WTC11 (cell line): ENCODE measurements around the gene NEURL1B. TPM values are rescaled to one million over a fixed set of nuclear protein-coding genes. Genes with fewer than 3 reads are reported as not detected.

Source experiments
- ATAC-seq: fragments of 200-7000 bp; cut with Tn5 transposase; 2 replicates; pipeline ENCODE4 v1.10.0; 2021; ENCODE audit warnings: mild to moderate bottlenecking, moderate library complexity
- CTCF ChIA-PET: fragments of 300-600 bp; sonication (Branson Sonifier 250); formaldehyde crosslinking; loops from one replicate; lab custom pipeline; 2021; ENCODE audit warnings: antibody characterized with exemption; lab: Charles Lee
- POLR2A ChIA-PET: fragments of 350-600 bp; sonication (Branson Sonifier 250); formaldehyde crosslinking; loops from one replicate; lab custom pipeline; 2021; ENCODE audit warnings: antibody characterized with exemption; lab: Charles Lee
- DNase-seq: peaks from one replicate; pipeline ENCODE4 v3.0.0; 2021; ENCODE audit warnings: low spot score
- H3K27ac Mint-ChIP-seq: 2 replicates; pipeline ENCODE4 v1.8.0; 2021; ENCODE audit warnings: mixed read lengths
- H3K27me3 Mint-ChIP-seq: 2 replicates; pipeline ENCODE4 v1.8.0; 2021; ENCODE audit warnings: low read depth, mild to moderate bottlenecking, moderate library complexity, mixed read lengths
- H3K36me3 Mint-ChIP-seq: 2 replicates; pipeline ENCODE4 v1.8.0; 2021; ENCODE audit warnings: mixed read lengths
- H3K4me1 Mint-ChIP-seq: 2 replicates; pipeline ENCODE4 v1.8.0; 2022; ENCODE audit warnings: mixed read lengths
- H3K4me3 Mint-ChIP-seq: 2 replicates; pipeline ENCODE4 v1.8.0; 2021; ENCODE audit warnings: mild to moderate bottlenecking, moderate library complexity, mixed read lengths
- H3K9me3 Mint-ChIP-seq: 2 replicates; pipeline ENCODE4 v1.8.0; 2021; ENCODE audit warnings: mixed read lengths
- CBFB ChIP-seq: sonication (generic); formaldehyde crosslinking; IDR thresholded peaks from 2 replicates; pipeline ENCODE4 v1.8.1; 2022; ENCODE audit warnings: mild to moderate bottlenecking, low read depth, missing genetic modification reagents
- EMX1 ChIP-seq: fragments of 250-450 bp; sonication (Bioruptor Pico); IDR thresholded peaks from 2 replicates; pipeline ENCODE4 v1.8.0; 2021; ENCODE audit warnings: mild to moderate bottlenecking
- FOXJ3 ChIP-seq: sonication (generic); formaldehyde crosslinking; IDR thresholded peaks from 2 replicates; pipeline ENCODE4 v1.9.0; 2021; ENCODE audit warnings: missing genetic modification reagents, mild to moderate bottlenecking, borderline replicate concordance
- FOXK1 ChIP-seq: sonication (generic); formaldehyde crosslinking; IDR thresholded peaks from 2 replicates; pipeline ENCODE4 v1.8.0; 2022; ENCODE audit warnings: mild to moderate bottlenecking, moderate library complexity, missing genetic modification reagents
- GABPB1 ChIP-seq: sonication (generic); formaldehyde crosslinking; IDR thresholded peaks from 2 replicates; pipeline ENCODE4 v1.8.1; 2023; ENCODE audit warnings: mild to moderate bottlenecking, missing genetic modification reagents
- HMGA2 ChIP-seq: fragments of 250-450 bp; sonication (Bioruptor Pico); IDR thresholded peaks from 2 replicates; pipeline ENCODE4 v1.4.0; 2021; ENCODE audit warnings: mild to moderate bottlenecking, moderate library complexity
- MXD4 ChIP-seq: fragments of 250-450 bp; sonication (Bioruptor Pico); IDR thresholded peaks from 2 replicates; pipeline ENCODE4 v1.8.0; 2021; ENCODE audit warnings: mild to moderate bottlenecking, moderate library complexity, borderline replicate concordance
- MYBL2 ChIP-seq: sonication (generic); formaldehyde crosslinking; IDR thresholded peaks from 2 replicates; pipeline ENCODE4 v1.8.1; 2023; ENCODE audit warnings: mild to moderate bottlenecking, moderate library complexity, missing genetic modification reagents
- RELA ChIP-seq: sonication (generic); formaldehyde crosslinking; IDR thresholded peaks from 2 replicates; pipeline ENCODE4 v1.8.1; 2022; ENCODE audit warnings: missing genetic modification reagents, mild to moderate bottlenecking, borderline replicate concordance
- SOX15 ChIP-seq: fragments of 250-450 bp; sonication (Bioruptor Pico); IDR thresholded peaks from 2 replicates; pipeline ENCODE4 v1.9.0; 2021; ENCODE audit warnings: mild to moderate bottlenecking
- TP53 ChIP-seq: sonication (generic); formaldehyde crosslinking; IDR thresholded peaks from 2 replicates; pipeline ENCODE4 v1.8.1; 2023; ENCODE audit warnings: mild to moderate bottlenecking, missing genetic modification reagents
- ZNF121 ChIP-seq: sonication (generic); formaldehyde crosslinking; IDR thresholded peaks from 2 replicates; pipeline ENCODE4 v1.8.0; 2023; ENCODE audit warnings: missing genetic modification reagents
- ZNF232 ChIP-seq: sonication (generic); formaldehyde crosslinking; IDR thresholded peaks from 2 replicates; pipeline ENCODE4 v1.8.0; 2022; ENCODE audit warnings: mild to moderate bottlenecking, missing genetic modification reagents
- ZNF671 ChIP-seq: fragments of 250-450 bp; sonication (Bioruptor Pico); IDR thresholded peaks from 2 replicates; pipeline ENCODE4 v1.8.0; 2021; ENCODE audit warnings: mild to moderate bottlenecking
- total RNA-seq: library from RNA; stranded (reverse); gene quantifications from 3 replicates; pipeline ENCODE4 v1.2.3, GENCODE V29; 2021
- TF ChIP-seq, protein P1 (sequence below): sonication (generic); formaldehyde crosslinking; conservative IDR thresholded peaks from 2 replicates; pipeline ENCODE4 v1.8.1; 2022; ENCODE audit warnings: mild to moderate bottlenecking, missing genetic modification reagents
- TF ChIP-seq, protein P2 (sequence below): fragments of 250-450 bp; sonication (Bioruptor Pico); IDR thresholded peaks from 2 replicates; pipeline ENCODE4 v1.8.0; 2021; ENCODE audit warnings: mild to moderate bottlenecking
- TF ChIP-seq, protein P3 (sequence below): fragments of 250-450 bp; sonication (Bioruptor Pico); IDR thresholded peaks from 2 replicates; pipeline ENCODE4 v1.9.0; 2021; ENCODE audit warnings: mild to moderate bottlenecking
- TF ChIP-seq, protein P4 (sequence below): fragments of 250-450 bp; sonication (Bioruptor Pico); IDR thresholded peaks from 2 replicates; pipeline ENCODE4 v1.9.0; 2021; ENCODE audit warnings: moderate library complexity, mild to moderate bottlenecking, inconsistent platforms, borderline replicate concordance
- TF ChIP-seq, protein P5 (sequence below): fragments of 250-450 bp; sonication (Bioruptor Pico); IDR thresholded peaks from 2 replicates; pipeline ENCODE4 v1.9.0; 2021; ENCODE audit warnings: mild to moderate bottlenecking
- TF ChIP-seq, protein P6 (sequence below): sonication (generic); formaldehyde crosslinking; IDR thresholded peaks from 2 replicates; pipeline ENCODE4 v1.8.1; 2022; ENCODE audit warnings: low read depth, missing genetic modification reagents, borderline replicate concordance

The NEURL1B gene
- total RNA-seq, 1 experiment from 2014 or later, result 9.8 TPM

DNA sequence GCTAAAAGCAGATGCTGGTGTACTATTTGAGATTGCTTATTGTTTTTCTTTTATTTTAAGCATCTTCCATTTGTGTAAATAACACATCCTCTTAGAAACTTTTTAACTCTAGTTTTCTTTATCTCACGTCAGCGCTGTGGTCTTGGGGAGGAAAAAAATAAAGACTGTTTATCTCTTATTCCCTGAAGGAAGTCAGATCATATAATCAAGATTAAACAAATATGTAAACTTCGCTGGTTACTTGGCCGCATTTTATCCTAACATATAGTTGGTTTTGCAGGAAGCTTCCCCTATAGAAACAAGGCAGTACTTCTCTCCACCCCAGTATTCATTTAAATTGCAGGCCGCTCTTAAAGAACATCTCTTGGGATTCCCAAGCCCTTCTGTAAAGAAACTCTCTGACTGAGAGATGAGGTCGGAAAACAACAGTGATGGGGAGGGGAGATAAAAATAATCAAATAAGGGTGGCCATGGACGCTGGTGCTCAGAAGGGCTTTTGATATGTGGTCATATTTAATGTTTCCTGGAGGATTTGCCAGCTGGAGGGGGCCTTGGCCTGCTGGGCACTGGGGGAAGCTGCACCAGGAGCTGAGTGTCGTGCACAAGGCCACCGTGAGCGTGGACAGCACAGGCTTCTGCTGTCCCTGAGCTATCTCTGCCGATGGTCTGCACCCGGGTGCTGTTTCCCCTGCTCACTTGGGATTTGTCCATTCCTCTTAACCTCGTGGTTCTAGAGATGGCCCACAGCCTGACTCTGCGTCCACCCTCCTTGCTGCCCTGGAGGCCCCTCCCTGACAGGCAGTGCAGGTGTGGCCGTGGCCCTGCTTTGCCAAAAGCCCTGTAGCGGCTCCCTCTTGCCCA lies 23.8 kb downstream of the NEURL1B start:
- no peak overlapping the region for H3K27ac Mint-ChIP-seq
- POLR2A ChIA-PET, result no interaction called here
- no peak for TF ChIP-seq MYBL2 (CRISPR knock-in tag)
- ATAC-seq (no peak), DNase-seq (no peak)
- no peak overlapping the region for H3K4me3 Mint-ChIP-seq
- H3K27me3 Mint-ChIP-seq, result no peaks in the 10 kb centered on the region
- H3K4me1 Mint-ChIP-seq, result peaks cover 8% of the 10 kb centered on the region
- no peaks in the 10 kb centered on the region for H3K9me3 Mint-ChIP-seq
- no peaks in the 10 kb centered on the region for H3K36me3 Mint-ChIP-seq
- CTCF ChIA-PET, result interaction anchor here (0.5 to 5.8 kb wide), 9 partner anchors 18 to 213 kb away, joined by 3 to 100 read pairs (median 7); no protein-coding TSS in a partner anchor

DNA sequence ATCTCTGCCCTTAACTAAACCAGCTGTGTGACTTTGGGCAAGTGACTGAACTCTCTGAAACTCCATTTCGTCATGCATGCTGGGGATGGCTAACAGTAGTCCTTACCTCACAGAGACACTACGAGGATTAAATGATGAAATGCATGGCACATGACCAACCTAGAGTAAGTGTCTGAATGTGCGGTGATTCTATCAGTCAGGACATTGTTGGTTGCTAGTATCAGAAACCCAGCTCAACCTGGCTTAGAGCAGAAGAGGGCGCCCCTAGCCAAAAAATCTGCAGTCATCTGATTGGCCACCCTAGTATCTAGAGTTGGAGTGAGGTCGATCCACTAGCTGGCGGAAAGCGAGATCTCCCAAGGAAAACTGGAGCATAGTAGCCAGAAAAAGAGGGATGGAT lies 25.2 kb downstream of the NEURL1B start:
- peaks cover 2% of the 10 kb centered on the region for H3K4me1 Mint-ChIP-seq
- POLR2A ChIA-PET, result interaction anchor here (0.7 to 1.8 kb wide), 3 partner anchors 17 to 28 kb away, joined by 3 to 5 read pairs (median 3); no protein-coding TSS in a partner anchor
- TF ChIP-seq EMX1 (CRISPR knock-in tag), result no peak
- TF ChIP-seq ZNF671 (CRISPR knock-in tag), result no peak
- TF ChIP-seq FOXJ3 (CRISPR knock-in tag), result no peak
- TF ChIP-seq, protein P1, sequence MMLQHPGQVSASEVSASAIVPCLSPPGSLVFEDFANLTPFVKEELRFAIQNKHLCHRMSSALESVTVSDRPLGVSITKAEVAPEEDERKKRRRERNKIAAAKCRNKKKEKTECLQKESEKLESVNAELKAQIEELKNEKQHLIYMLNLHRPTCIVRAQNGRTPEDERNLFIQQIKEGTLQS (CRISPR knock-in tag), result no peak
- TF ChIP-seq SOX15 (CRISPR knock-in tag), result no peak
- TF ChIP-seq CBFB, result no peak
- TF ChIP-seq HMGA2 (CRISPR knock-in tag), result no peak
- TF ChIP-seq ZNF232 (CRISPR knock-in tag), result no peak
- TF ChIP-seq, protein P2, sequence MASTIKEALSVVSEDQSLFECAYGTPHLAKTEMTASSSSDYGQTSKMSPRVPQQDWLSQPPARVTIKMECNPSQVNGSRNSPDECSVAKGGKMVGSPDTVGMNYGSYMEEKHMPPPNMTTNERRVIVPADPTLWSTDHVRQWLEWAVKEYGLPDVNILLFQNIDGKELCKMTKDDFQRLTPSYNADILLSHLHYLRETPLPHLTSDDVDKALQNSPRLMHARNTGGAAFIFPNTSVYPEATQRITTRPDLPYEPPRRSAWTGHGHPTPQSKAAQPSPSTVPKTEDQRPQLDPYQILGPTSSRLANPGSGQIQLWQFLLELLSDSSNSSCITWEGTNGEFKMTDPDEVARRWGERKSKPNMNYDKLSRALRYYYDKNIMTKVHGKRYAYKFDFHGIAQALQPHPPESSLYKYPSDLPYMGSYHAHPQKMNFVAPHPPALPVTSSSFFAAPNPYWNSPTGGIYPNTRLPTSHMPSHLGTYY (CRISPR knock-in tag), result no peak
- no peak for TF ChIP-seq RELA (CRISPR knock-in tag)
- no peak for TF ChIP-seq MXD4 (CRISPR knock-in tag)
- TF ChIP-seq ZNF121 (CRISPR knock-in tag), result no peak
- no peak for TF ChIP-seq TP53
- TF ChIP-seq, protein P3, sequence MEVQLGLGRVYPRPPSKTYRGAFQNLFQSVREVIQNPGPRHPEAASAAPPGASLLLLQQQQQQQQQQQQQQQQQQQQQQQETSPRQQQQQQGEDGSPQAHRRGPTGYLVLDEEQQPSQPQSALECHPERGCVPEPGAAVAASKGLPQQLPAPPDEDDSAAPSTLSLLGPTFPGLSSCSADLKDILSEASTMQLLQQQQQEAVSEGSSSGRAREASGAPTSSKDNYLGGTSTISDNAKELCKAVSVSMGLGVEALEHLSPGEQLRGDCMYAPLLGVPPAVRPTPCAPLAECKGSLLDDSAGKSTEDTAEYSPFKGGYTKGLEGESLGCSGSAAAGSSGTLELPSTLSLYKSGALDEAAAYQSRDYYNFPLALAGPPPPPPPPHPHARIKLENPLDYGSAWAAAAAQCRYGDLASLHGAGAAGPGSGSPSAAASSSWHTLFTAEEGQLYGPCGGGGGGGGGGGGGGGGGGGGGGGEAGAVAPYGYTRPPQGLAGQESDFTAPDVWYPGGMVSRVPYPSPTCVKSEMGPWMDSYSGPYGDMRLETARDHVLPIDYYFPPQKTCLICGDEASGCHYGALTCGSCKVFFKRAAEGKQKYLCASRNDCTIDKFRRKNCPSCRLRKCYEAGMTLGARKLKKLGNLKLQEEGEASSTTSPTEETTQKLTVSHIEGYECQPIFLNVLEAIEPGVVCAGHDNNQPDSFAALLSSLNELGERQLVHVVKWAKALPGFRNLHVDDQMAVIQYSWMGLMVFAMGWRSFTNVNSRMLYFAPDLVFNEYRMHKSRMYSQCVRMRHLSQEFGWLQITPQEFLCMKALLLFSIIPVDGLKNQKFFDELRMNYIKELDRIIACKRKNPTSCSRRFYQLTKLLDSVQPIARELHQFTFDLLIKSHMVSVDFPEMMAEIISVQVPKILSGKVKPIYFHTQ, result no peak
- no peak for TF ChIP-seq FOXK1 (CRISPR knock-in tag)
- TF ChIP-seq, protein P4, sequence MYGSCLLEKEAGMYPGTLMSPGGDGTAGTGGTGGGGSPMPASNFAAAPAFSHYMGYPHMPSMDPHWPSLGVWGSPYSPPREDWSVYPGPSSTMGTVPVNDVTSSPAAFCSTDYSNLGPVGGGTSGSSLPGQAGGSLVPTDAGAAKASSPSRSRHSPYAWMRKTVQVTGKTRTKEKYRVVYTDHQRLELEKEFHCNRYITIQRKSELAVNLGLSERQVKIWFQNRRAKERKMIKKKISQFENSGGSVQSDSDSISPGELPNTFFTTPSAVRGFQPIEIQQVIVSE (CRISPR knock-in tag), result no peak
- TF ChIP-seq, protein P5, sequence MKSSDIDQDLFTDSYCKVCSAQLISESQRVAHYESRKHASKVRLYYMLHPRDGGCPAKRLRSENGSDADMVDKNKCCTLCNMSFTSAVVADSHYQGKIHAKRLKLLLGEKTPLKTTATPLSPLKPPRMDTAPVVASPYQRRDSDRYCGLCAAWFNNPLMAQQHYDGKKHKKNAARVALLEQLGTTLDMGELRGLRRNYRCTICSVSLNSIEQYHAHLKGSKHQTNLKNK (CRISPR knock-in tag), result no peak
- TF ChIP-seq, protein P6, sequence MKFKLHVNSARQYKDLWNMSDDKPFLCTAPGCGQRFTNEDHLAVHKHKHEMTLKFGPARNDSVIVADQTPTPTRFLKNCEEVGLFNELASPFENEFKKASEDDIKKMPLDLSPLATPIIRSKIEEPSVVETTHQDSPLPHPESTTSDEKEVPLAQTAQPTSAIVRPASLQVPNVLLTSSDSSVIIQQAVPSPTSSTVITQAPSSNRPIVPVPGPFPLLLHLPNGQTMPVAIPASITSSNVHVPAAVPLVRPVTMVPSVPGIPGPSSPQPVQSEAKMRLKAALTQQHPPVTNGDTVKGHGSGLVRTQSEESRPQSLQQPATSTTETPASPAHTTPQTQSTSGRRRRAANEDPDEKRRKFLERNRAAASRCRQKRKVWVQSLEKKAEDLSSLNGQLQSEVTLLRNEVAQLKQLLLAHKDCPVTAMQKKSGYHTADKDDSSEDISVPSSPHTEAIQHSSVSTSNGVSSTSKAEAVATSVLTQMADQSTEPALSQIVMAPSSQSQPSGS (CRISPR knock-in tag), result no peak
- no peak for TF ChIP-seq GABPB1 (CRISPR knock-in tag)
- H3K9me3 Mint-ChIP-seq, result no peaks in the 10 kb centered on the region
- no peaks in the 10 kb centered on the region for H3K27me3 Mint-ChIP-seq
- H3K4me3 Mint-ChIP-seq, result no peak overlapping the region
- peak overlapping the region; percentile 48; the same call in 1 of the 2 replicates for H3K27ac Mint-ChIP-seq
- H3K36me3 Mint-ChIP-seq, result no peaks in the 10 kb centered on the region
- ATAC-seq, result peak; percentile 90
- CTCF ChIA-PET, result interaction anchor here (0.6 to 5.8 kb wide), 26 partner anchors 8 to 277 kb away, joined by 3 to 100 read pairs (median 4); no protein-coding TSS in a partner anchor
- DNase-seq, result peak; percentile 55
